Gastroesophageal sphincter (tissue), 3 donors: ENCODE measurements around the gene FREM3.

ENCODE experiments used
- EP300 ChIP-seq: sonication (generic); formaldehyde crosslinking; IDR thresholded peaks from one replicate; pipeline ENCODE4 v1.6.1; 2017; ENCODE audit warnings: antibody characterized with exemption, mild to moderate bottlenecking
- POLR2A ChIP-seq, 2 donors: fragments of 450-650 bp; IDR thresholded peaks; one replicate each; pipeline ENCODE4 v1.6.1; 2017; ENCODE audit warnings: antibody characterized with exemption in 2 of 2, mild to moderate bottlenecking in 2 of 2, moderate library complexity in 1 of 2
- POLR2AphosphoS5 ChIP-seq: sonication (generic); formaldehyde crosslinking; IDR thresholded peaks from one replicate; pipeline ENCODE4 v1.6.1; 2017; ENCODE audit warnings: antibody characterized with exemption
- TF ChIP-seq, protein P1 (sequence below), 4 experiments: fragments of 200-600 bp in 2 of 4; fragments of 450-650 bp in 2 of 4; sonication (generic) in 1 of 4; IDR thresholded peaks; one replicate each; pipeline ENCODE4 v1.5.1; 2017 to 2019; ENCODE audit warnings: antibody characterized with exemption in 4 of 4, mild to moderate bottlenecking in 2 of 4, moderate library complexity in 2 of 4

- TF ChIP-seq POLR2A (IDR thresholded peaks at IDR 0.05) (no peak), POLR2AphosphoS5 (no peak), EP300 (no peak)
- TF ChIP-seq, protein P1, sequence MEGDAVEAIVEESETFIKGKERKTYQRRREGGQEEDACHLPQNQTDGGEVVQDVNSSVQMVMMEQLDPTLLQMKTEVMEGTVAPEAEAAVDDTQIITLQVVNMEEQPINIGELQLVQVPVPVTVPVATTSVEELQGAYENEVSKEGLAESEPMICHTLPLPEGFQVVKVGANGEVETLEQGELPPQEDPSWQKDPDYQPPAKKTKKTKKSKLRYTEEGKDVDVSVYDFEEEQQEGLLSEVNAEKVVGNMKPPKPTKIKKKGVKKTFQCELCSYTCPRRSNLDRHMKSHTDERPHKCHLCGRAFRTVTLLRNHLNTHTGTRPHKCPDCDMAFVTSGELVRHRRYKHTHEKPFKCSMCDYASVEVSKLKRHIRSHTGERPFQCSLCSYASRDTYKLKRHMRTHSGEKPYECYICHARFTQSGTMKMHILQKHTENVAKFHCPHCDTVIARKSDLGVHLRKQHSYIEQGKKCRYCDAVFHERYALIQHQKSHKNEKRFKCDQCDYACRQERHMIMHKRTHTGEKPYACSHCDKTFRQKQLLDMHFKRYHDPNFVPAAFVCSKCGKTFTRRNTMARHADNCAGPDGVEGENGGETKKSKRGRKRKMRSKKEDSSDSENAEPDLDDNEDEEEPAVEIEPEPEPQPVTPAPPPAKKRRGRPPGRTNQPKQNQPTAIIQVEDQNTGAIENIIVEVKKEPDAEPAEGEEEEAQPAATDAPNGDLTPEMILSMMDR (IDR thresholded peaks at IDR 0.05), result no peak
These were observed 114.9 kb downstream of the FREM3 start for GRCh38 chr4:143585548-143585947.
